ENCODE results near the gene PHTF2. TPM values are rescaled to one million over a fixed set of nuclear protein-coding genes. Genes with fewer than 3 reads are reported as not detected.
A peak's percentile ranks its signal among the peaks of the same experiment; 100 is the strongest.

The PHTF2 gene
- total and polyA plus RNA-seq, 7 donors, result 16.7 to 101 (median 51.7) TPM

GRCh38 chr7:77839919-77840318 lies 41.3 kb downstream of the PHTF2 start:
- ATAC-seq (peak in 3 of 4 donors; percentile 49 to 64 (median 59)), DNase-seq (no peak)
- H3K4me1 ChIP-seq, result peaks cover 45% of the 10 kb centered on the region
- no peaks in the 10 kb centered on the region for H3K36me3 ChIP-seq (ENCODE audit: insufficient read depth in 1 of 2, low read depth in 1 of 2)
- H3K9me3 ChIP-seq, result no peaks in the 10 kb centered on the region
- no peaks in the 10 kb centered on the region for H3K27me3 ChIP-seq (ENCODE audit: insufficient read depth in 3 of 3, low read length in 2 of 3)
- TF ChIP-seq, protein P1, sequence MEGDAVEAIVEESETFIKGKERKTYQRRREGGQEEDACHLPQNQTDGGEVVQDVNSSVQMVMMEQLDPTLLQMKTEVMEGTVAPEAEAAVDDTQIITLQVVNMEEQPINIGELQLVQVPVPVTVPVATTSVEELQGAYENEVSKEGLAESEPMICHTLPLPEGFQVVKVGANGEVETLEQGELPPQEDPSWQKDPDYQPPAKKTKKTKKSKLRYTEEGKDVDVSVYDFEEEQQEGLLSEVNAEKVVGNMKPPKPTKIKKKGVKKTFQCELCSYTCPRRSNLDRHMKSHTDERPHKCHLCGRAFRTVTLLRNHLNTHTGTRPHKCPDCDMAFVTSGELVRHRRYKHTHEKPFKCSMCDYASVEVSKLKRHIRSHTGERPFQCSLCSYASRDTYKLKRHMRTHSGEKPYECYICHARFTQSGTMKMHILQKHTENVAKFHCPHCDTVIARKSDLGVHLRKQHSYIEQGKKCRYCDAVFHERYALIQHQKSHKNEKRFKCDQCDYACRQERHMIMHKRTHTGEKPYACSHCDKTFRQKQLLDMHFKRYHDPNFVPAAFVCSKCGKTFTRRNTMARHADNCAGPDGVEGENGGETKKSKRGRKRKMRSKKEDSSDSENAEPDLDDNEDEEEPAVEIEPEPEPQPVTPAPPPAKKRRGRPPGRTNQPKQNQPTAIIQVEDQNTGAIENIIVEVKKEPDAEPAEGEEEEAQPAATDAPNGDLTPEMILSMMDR (IDR thresholded peaks at IDR 0.05), result no peak
- intact Hi-C loops (cut with DNase I), result loop anchor here in 1 of 2 donors (5.0 kb wide), 1 partner anchor 43 kb away; the partner anchor contains the start of genes PHTF2 and TMEM60
- H3K27ac ChIP-seq, result peak overlapping the region; percentile 86
- peak overlapping the region; percentile 39 for H3K4me3 ChIP-seq
- 35 to 61% (median 50%) methylated on average over 2 of the region's 2 CpGs for WGBS, 3 donors

- H3K9me3 ChIP-seq, result no peaks in the 10 kb centered on the region
- ATAC-seq (no peak), DNase-seq (no peak)
- H3K4me1 ChIP-seq, result peaks cover 36% of the 10 kb centered on the region
- peak overlapping the region; percentile 86 for H3K27ac ChIP-seq
- intact Hi-C loops (cut with DNase I), result no loop called here
- no peaks in the 10 kb centered on the region for H3K27me3 ChIP-seq (ENCODE audit: insufficient read depth in 3 of 3, low read length in 2 of 3)
- no peaks in the 10 kb centered on the region for H3K36me3 ChIP-seq (ENCODE audit: insufficient read depth in 1 of 2, low read depth in 1 of 2)
- H3K4me3 ChIP-seq, result no peak overlapping the region
- TF ChIP-seq, protein P1 (IDR thresholded peaks at IDR 0.05), result no peak
- 76 to 92% (median 86%) methylated on average over 2 of the region's 2 CpGs for WGBS, 3 donors
Observed at GRCh38 chr7:77843194-77843593, 44.6 kb downstream of the PHTF2 start.

DNA sequence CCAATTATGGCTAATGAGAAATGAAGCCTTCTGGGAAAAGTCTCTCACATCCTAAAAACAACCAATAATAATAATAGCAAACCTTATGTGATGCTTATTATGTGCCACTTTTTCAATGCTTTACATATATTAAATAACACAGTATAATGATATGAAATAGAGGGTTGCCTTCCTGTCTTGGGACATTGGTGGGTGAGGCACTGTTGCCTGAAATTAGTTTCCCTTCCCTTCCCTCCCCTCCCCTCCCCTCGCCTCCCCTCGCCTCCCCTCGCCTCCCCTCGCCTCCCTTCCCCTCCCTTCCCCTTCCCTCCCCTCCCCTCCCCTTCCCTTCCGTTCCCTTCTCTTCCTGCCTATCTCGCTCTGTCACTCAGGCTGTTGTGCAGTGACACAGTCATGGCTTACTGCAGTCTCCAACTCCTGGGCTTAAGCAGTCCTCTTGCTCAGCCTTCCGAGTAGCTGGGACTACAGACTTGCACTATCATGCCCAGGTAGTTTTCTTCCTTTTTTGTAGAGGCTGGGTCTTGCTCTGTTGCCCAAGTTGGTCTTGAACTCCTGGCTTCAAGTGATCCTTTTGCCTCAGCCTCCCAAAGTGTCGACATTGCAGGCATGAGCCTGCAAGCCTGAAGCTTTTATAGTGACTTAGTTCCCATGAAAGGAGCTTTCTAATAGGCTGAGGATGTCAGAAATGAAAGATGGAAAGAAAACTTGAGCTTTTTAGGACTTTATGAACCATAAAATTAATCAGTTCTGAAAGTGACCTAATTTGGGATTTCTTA lies 47.9 kb downstream of the PHTF2 start:
- Histone ChIP-seq H3K36me3 (ENCODE audit: insufficient read depth in 1 of 2, low read depth in 1 of 2) (no peaks in the 10 kb centered on the region), H3K9me3 (no peaks in the 10 kb centered on the region), H3K27ac (peak overlapping the region; percentile 54), H3K27me3 (ENCODE audit: insufficient read depth in 3 of 3, low read length in 2 of 3) (no peaks in the 10 kb centered on the region), H3K4me3 (no peak overlapping the region), H3K4me1 (peaks cover 22% of the 10 kb centered on the region)
- DNase-seq (no peak), ATAC-seq (peak in 2 of 4 donors; percentile 36 to 60)
- 75 to 93% (median 79%) methylated on average over 4 to 6 of the region's 8 CpGs for WGBS, 3 donors
- TF ChIP-seq, protein P1 (IDR thresholded peaks at IDR 0.05), result no peak
- intact Hi-C loops (cut with DNase I), result no loop called here

DNA sequence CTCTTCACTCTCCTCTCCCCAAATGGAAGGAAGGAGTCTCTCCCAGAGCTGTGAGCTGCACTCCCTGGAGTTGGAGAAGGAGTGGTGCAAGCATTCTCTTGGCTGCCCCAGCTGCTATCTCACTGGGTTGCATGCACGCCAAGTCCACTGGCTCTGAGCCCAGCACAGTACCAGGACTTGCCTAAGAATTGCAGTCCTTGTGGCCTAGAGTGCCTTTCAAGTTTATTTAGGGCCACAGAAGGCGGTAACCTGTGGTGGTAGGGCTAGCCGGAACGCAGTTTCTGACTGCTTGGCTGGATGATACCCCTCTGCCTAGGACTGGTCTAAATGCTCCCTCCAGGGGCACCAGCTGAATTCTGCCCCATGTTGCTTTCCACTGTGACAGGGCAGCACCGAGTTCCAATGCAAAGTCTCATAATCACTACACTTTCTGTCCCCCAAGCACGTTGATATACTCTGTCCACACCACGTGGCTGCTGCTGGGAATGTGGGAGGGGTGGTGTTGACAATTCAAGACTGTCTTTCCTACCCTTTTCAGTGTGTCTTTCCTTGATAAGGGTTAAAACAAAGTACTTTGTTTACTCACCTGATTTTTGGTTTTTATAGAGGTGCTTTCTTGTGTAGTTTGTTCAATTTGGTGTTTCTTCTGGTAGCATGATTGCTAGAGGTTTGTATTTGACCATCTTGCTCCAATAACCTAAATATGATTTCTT lies 57.0 kb downstream of the PHTF2 start:
- ATAC-seq (peak; percentile 84 to 94 (median 94)), DNase-seq (peak; percentile 79 to 94)
- Histone ChIP-seq H3K4me3 (peak overlapping the region; percentile 25), H3K9me3 (peaks cover 3% of the 10 kb centered on the region), H3K4me1 (peaks cover 11% of the 10 kb centered on the region), H3K36me3 (ENCODE audit: insufficient read depth in 1 of 2, low read depth in 1 of 2) (peaks cover 0 to 9% of the 10 kb centered on the region in 2 donors), H3K27ac (peak overlapping the region; percentile 61), H3K27me3 (ENCODE audit: insufficient read depth in 3 of 3, low read length in 2 of 3) (no peaks in the 10 kb centered on the region)
- 37 to 54% (median 42%) methylated on average over 7 of the region's 7 CpGs for WGBS, 3 donors
- intact Hi-C loops (cut with DNase I), result no loop called here
- TF ChIP-seq, protein P1 (IDR thresholded peaks at IDR 0.05), result no peak

Measured in psoas muscle (tissue), 8 donors.